Activated CD4-positive, alpha-beta T cell treated with anti-CD3 and anti-CD28 coated beads for 36 hours (primary cell): Measurements from ENCODE around the gene UBC. TPM values are rescaled to one million over a fixed set of nuclear protein-coding genes. Genes with fewer than 3 reads are reported as not detected.
"Not testable (repeated sequence)": the region's sequence is repeated elsewhere in the genome, so short reads cannot be mapped to it uniquely, and the experiment has no call there.

Source experiments
- ATAC-seq: fragments of 200-7000 bp; cut with Tn5 transposase; one replicate; pipeline ENCODE4 v1.10.0; 2021; ENCODE audit warnings: mild to moderate bottlenecking, moderate library complexity
- CTCF ChIA-PET: fragments of 350-600 bp; sonication (Branson Sonifier 250); formaldehyde crosslinking; loops from one replicate; lab custom pipeline; 2021; ENCODE audit warnings: antibody characterized with exemption; lab: Charles Lee
- POLR2A ChIA-PET: fragments of 350-600 bp; sonication (Branson Sonifier 250); formaldehyde crosslinking; loops from one replicate; lab custom pipeline; 2021; ENCODE audit warnings: antibody characterized with exemption, inconsistent platforms; lab: Charles Lee
- DNase-seq: peaks from one replicate; pipeline ENCODE4 v3.0.0-alpha.2; 2020
- H3K27ac Mint-ChIP-seq: one replicate; pipeline ENCODE4 v1.8.0; 2021; ENCODE audit warnings: mixed read lengths
- H3K27me3 Mint-ChIP-seq: one replicate; pipeline ENCODE4 v1.8.0; 2021; ENCODE audit warnings: mixed read lengths
- H3K36me3 Mint-ChIP-seq: one replicate; pipeline ENCODE4 v1.8.0; 2021; ENCODE audit warnings: low read depth, mixed read lengths
- H3K4me1 Mint-ChIP-seq: one replicate; pipeline ENCODE4 v1.8.0; 2021; ENCODE audit warnings: mixed read lengths
- H3K4me3 Mint-ChIP-seq: one replicate; pipeline ENCODE4 v1.8.0; 2021; ENCODE audit warnings: mild to moderate bottlenecking, moderate library complexity, mixed read lengths
- H3K9me3 Mint-ChIP-seq: one replicate; pipeline ENCODE4 v1.8.0; 2021; ENCODE audit warnings: low read depth, mixed read lengths
- intact Hi-C, 2 experiments: fragments of 100-400 bp; cut with DNase I in 1 of 2; cut with micrococcal nuclease in 1 of 2; formaldehyde crosslinking; loops; one replicate each; pipeline versions ENCODE4 v1.14.2 to v1.15.1; 2022 to 2024; cut with DNase I, micrococcal nuclease
- total RNA-seq, 2 experiments: library from RNA; stranded (reverse); gene quantifications; one replicate each; pipeline ENCODE4 v1.2.3, GENCODE V29; 2021

Gene UBC
- total RNA-seq, 2 experiments from 2014 or later: 809 to 936 TPM

- ATAC-seq: no peak
- DNase-seq: no peak
- Mint-ChIP-seq H3K36me3 (no peaks in the 10 kb centered on the region), H3K27me3 (no peaks in the 10 kb centered on the region), H3K4me1 (peaks cover 5% of the 10 kb centered on the region), H3K9me3 (no peaks in the 10 kb centered on the region), H3K4me3 (no peak overlapping the region), H3K27ac (no peak overlapping the region)
- intact Hi-C loops: loop anchor here in 1 of 2 experiments (5.0 to 10.0 kb wide), 2 partner anchors 163 to 280 kb away; partner anchors contain the start of genes AACS and TMEM132B
- ChIA-PET POLR2A (no interaction called here), CTCF (interaction anchor here (0.6 to 5.0 kb wide), 3 partner anchors 14 to 1187 kb away, joined by 4 to 104 read pairs (median 70); no protein-coding TSS in a partner anchor)
Observed at GRCh38 chr12:124904306-124905098, 9.9 kb downstream of the UBC start.

GRCh38 chr12:124902916-124903315 is 11.5 kb downstream of the UBC start:
- no peaks in the 10 kb centered on the region for H3K27me3 Mint-ChIP-seq
- H3K9me3 Mint-ChIP-seq: no peaks in the 10 kb centered on the region
- CTCF ChIA-PET: interaction anchor here (0.9 kb wide), 1 partner anchor 48 kb away, joined by 3 read pairs; no protein-coding TSS in a partner anchor
- peaks cover 16% of the 10 kb centered on the region for H3K4me1 Mint-ChIP-seq
- H3K36me3 Mint-ChIP-seq: no peaks in the 10 kb centered on the region
- intact Hi-C loops: loop anchor here in 1 of 2 experiments (10.0 kb wide), 1 partner anchor 282 kb away; the partner anchor contains the start of gene TMEM132B
- no peak for DNase-seq
- ATAC-seq: no peak
- H3K4me3 Mint-ChIP-seq: no peak overlapping the region
- POLR2A ChIA-PET: interaction anchor here (1.1 kb wide), 1 partner anchor 8 kb away, joined by 4 read pairs; no protein-coding TSS in a partner anchor
- H3K27ac Mint-ChIP-seq: no peak overlapping the region

GRCh38 chr12:124901003-124901402 is 13.4 kb downstream of the UBC start:
- CTCF ChIA-PET: interaction anchor here (1.4 to 1.9 kb wide), 2 partner anchors 21 to 39 kb away, joined by 3 to 7 read pairs; no protein-coding TSS in a partner anchor
- DNase-seq: no peak
- POLR2A ChIA-PET: no interaction called here

GRCh38 chr12:124900345-124900795 is 14.1 kb downstream of the UBC start:
- POLR2A ChIA-PET, H3K27ac Mint-ChIP-seq, H3K9me3 Mint-ChIP-seq: not testable (repeated sequence)

More at GRCh38 chr12:124901003-124901402, 13.4 kb downstream of the UBC start:
- peaks cover 10% of the 10 kb centered on the region for H3K4me1 Mint-ChIP-seq
- intact Hi-C loops: loop anchor here in 1 of 2 experiments (10.0 kb wide), 1 partner anchor 284 kb away; the partner anchor contains the start of gene TMEM132B
- H3K9me3 Mint-ChIP-seq: no peaks in the 10 kb centered on the region
- no peaks in the 10 kb centered on the region for H3K36me3 Mint-ChIP-seq
- H3K27ac Mint-ChIP-seq: no peak overlapping the region
- no peak for ATAC-seq
- no peaks in the 10 kb centered on the region for H3K27me3 Mint-ChIP-seq
- H3K4me3 Mint-ChIP-seq: no peak overlapping the region

GRCh38 chr12:124898923-124899294 is 15.5 kb downstream of the UBC start:
- H3K9me3 Mint-ChIP-seq: no peaks in the 10 kb centered on the region
- no peak overlapping the region for H3K27ac Mint-ChIP-seq
- peaks cover 11% of the 10 kb centered on the region for H3K4me1 Mint-ChIP-seq
- H3K36me3 Mint-ChIP-seq: no peaks in the 10 kb centered on the region
- ChIA-PET CTCF (interaction anchor here (1.0 kb wide), 1 partner anchor 53 kb away, joined by 3 read pairs; no protein-coding TSS in a partner anchor), POLR2A (no interaction called here)
- intact Hi-C loops: loop anchor here (2.0 to 5.0 kb wide), 4 partner anchors 36 to 862 kb away; partner anchors contain the start of gene SCARB1 (in 1 of the 2)
- H3K27me3 Mint-ChIP-seq: no peaks in the 10 kb centered on the region
- ATAC-seq (no peak), DNase-seq (no peak)
- no peak overlapping the region for H3K4me3 Mint-ChIP-seq

More at GRCh38 chr12:124900345-124900795, 14.1 kb downstream of the UBC start:
- H3K4me1 Mint-ChIP-seq: peaks cover 10% of the 10 kb centered on the region
- intact Hi-C loops: loop anchor here in 1 of 2 experiments (10.0 kb wide), 1 partner anchor 284 kb away; the partner anchor contains the start of gene TMEM132B
- DNase-seq, H3K4me3 Mint-ChIP-seq, ATAC-seq, H3K36me3 Mint-ChIP-seq, H3K27me3 Mint-ChIP-seq: not testable (repeated sequence)
- CTCF ChIA-PET: interaction anchor here (0.6 to 1.9 kb wide), 4 partner anchors 12 to 126 kb away, joined by 3 to 7 read pairs (median 5); no protein-coding TSS in a partner anchor

- CTCF ChIA-PET: no interaction called here
Observed at GRCh38 chr12:124898200-124898922, 16.1 kb downstream of the UBC start.

GRCh38 chr12:124896461-124896860 is 18.0 kb downstream of the UBC start:
- DNase-seq: no peak
- Mint-ChIP-seq H3K36me3 (no peaks in the 10 kb centered on the region), H3K4me1 (peaks cover 17% of the 10 kb centered on the region), H3K27me3 (no peaks in the 10 kb centered on the region), H3K9me3 (no peaks in the 10 kb centered on the region), H3K4me3 (no peak overlapping the region), H3K27ac (no peak overlapping the region)
- ATAC-seq: no peak
- POLR2A ChIA-PET: interaction anchor here (0.5 to 0.6 kb wide), 2 partner anchors 135 to 343 kb away, joined by 4 to 6 read pairs; no protein-coding TSS in a partner anchor
- CTCF ChIA-PET: interaction anchor here (1.5 kb wide), 1 partner anchor 10 kb away, joined by 6 read pairs; no protein-coding TSS in a partner anchor
- intact Hi-C loops: loop anchor here in 1 of 2 experiments (5.0 kb wide), 1 partner anchor 119 kb away; no protein-coding TSS in a partner anchor

More at GRCh38 chr12:124898200-124898922, 16.1 kb downstream of the UBC start:
- H3K27ac Mint-ChIP-seq: no peak overlapping the region
- no peaks in the 10 kb centered on the region for H3K27me3 Mint-ChIP-seq
- no peaks in the 10 kb centered on the region for H3K36me3 Mint-ChIP-seq
- POLR2A ChIA-PET: no interaction called here
- DNase-seq: peak; percentile 89
- peak; percentile 94 for ATAC-seq
- no peaks in the 10 kb centered on the region for H3K9me3 Mint-ChIP-seq
- H3K4me1 Mint-ChIP-seq: peaks cover 16% of the 10 kb centered on the region
- intact Hi-C loops: loop anchor here (2.0 to 5.0 kb wide), 4 partner anchors 36 to 862 kb away; partner anchors contain the start of gene SCARB1 (in 1 of the 2)
- H3K4me3 Mint-ChIP-seq: no peak overlapping the region

- POLR2A ChIA-PET: no interaction called here
- Mint-ChIP-seq H3K27ac (no peak overlapping the region), H3K9me3 (no peaks in the 10 kb centered on the region), H3K4me1 (peaks cover 16% of the 10 kb centered on the region), H3K27me3 (no peaks in the 10 kb centered on the region), H3K4me3 (no peak overlapping the region), H3K36me3 (no peaks in the 10 kb centered on the region)
- DNase-seq: peak; percentile 18
- peak; percentile 63 for ATAC-seq
- intact Hi-C loops: no loop called here
- CTCF ChIA-PET: interaction anchor here (0.6 to 1.6 kb wide), 3 partner anchors 12 to 343 kb away, joined by 3 to 5 read pairs (median 4); no protein-coding TSS in a partner anchor
Observed at GRCh38 chr12:124893792-124894516, 20.5 kb downstream of the UBC start.

- no peaks in the 10 kb centered on the region for H3K36me3 Mint-ChIP-seq
- no peak overlapping the region for H3K27ac Mint-ChIP-seq
- DNase-seq (no peak), ATAC-seq (no peak)
- intact Hi-C loops: no loop called here
- H3K27me3 Mint-ChIP-seq: no peaks in the 10 kb centered on the region
- no peak overlapping the region for H3K4me3 Mint-ChIP-seq
- H3K9me3 Mint-ChIP-seq: no peaks in the 10 kb centered on the region
- CTCF ChIA-PET: interaction anchor here (0.6 to 1.7 kb wide), 3 partner anchors 12 to 232 kb away, joined by 3 to 6 read pairs (median 4); no protein-coding TSS in a partner anchor
- POLR2A ChIA-PET: no interaction called here
- H3K4me1 Mint-ChIP-seq: peaks cover 2% of the 10 kb centered on the region
Observed at GRCh38 chr12:124888260-124888659, 26.2 kb downstream of the UBC start.

GRCh38 chr12:124887766-124888165 is 26.7 kb downstream of the UBC start:
- H3K4me3 Mint-ChIP-seq, H3K4me1 Mint-ChIP-seq, ATAC-seq, H3K27ac Mint-ChIP-seq, POLR2A ChIA-PET, DNase-seq, intact Hi-C loops, H3K9me3 Mint-ChIP-seq, H3K36me3 Mint-ChIP-seq, H3K27me3 Mint-ChIP-seq: not testable (repeated sequence)
- CTCF ChIA-PET: interaction anchor here (0.6 to 1.7 kb wide), 2 partner anchors 12 to 232 kb away, joined by 3 to 6 read pairs; no protein-coding TSS in a partner anchor
